Measurements from ENCODE around the gene CLTA.

CLTA gene, protein sequence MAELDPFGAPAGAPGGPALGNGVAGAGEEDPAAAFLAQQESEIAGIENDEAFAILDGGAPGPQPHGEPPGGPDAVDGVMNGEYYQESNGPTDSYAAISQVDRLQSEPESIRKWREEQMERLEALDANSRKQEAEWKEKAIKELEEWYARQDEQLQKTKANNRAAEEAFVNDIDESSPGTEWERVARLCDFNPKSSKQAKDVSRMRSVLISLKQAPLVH

DNA sequence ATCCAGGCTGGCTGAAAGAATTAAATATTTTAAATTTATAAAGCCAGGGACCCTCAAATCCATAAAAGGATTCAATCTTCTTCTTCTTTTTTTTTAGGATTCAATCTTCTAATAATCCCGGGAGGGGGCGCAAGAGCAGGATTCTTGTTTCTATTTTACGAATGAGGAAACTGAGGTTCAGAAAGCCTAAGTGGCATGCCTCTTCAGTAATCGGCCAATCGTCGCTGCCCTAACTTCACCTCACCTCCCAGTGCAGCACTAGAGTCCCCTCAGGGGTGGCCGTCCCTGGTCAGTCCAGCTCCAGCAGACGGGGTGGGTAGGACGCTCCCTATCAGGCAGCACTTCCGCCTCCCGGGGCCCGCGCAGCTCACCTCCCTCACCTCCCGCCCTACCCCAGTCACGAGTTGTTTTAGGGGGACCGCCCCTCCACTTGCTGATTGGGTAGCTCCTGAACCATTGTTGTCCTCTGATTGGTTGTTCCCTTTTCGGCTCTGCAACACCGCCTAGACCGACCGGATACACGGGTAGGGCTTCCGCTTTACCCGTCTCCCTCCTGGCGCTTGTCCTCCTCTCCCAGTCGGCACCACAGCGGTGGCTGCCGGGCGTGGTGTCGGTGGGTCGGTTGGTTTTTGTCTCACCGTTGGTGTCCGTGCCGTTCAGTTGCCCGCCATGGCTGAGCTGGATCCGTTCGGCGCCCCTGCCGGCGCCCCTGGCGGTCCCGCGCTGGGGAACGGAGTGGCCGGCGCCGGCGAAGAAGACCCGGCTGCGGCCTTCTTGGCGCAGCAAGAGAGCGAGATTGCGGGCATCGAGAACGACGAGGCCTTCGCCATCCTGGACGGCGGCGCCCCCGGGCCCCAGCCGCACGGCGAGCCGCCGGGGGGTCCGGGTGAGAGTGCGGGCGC lies at the start of gene CLTA:
CLTA (plus strand) TSS at position 534 of the 902 bp plus-strand sequence; CDS start at position 670, 136 bp downstream.
- DNase-seq (ENCODE audit: low read depth), result peak; percentile 95
- peak within 1 kb of the TSS; percentile 93 for H3K4me3 ChIP-seq (ENCODE audit: low read depth, low read length)

DNA sequence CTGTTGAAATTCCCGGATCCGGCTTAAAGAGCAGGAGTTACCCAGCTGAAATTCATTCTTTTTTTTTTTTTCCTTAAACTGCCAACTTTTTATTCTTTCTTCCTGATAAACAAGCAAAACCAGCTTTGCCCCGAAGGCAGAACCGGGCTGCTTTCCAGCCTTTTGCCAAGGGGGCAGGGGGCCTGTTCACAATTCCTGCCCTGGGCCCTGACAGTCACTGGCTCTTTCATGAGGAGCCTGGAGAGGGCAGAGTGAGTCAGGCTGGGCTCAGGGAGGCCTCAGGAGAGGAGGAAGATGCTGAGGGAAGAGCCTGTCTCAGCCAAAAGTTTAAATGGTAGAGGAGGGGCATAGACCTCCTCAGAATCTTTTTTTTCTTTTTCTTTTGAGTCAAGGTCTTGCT lies 49.4 kb upstream of the CLTA start:
- no peak overlapping the region for H3K4me3 ChIP-seq (ENCODE audit: low read depth, low read length)

DNA sequence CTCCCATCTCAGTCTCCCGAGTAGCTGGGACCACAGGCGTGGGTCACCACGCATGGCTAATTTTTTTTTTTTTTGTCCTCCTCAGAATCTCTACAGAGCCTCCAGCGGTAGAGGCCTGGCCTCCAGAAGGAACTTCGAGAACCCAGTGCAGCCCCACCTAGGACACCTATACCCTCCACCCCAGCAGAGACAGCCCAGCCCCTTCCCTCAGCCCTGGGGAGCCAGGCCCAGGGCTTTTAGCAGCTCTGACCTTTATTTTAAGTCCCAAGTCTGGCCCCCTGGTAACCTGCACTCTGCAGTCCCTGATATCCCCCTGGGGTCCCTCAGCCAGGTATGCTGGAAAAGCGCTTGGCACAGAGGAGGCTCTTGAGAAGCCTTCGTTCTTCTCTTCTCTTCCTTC lies 49.0 kb upstream of the CLTA start:
- DNase-seq (ENCODE audit: low read depth), result no peak
- no peak overlapping the region for H3K4me3 ChIP-seq (ENCODE audit: low read depth, low read length)

More for the DNA sequence above, 49.4 kb upstream of the CLTA start:
- DNase-seq (ENCODE audit: low read depth), result no peak

DNA sequence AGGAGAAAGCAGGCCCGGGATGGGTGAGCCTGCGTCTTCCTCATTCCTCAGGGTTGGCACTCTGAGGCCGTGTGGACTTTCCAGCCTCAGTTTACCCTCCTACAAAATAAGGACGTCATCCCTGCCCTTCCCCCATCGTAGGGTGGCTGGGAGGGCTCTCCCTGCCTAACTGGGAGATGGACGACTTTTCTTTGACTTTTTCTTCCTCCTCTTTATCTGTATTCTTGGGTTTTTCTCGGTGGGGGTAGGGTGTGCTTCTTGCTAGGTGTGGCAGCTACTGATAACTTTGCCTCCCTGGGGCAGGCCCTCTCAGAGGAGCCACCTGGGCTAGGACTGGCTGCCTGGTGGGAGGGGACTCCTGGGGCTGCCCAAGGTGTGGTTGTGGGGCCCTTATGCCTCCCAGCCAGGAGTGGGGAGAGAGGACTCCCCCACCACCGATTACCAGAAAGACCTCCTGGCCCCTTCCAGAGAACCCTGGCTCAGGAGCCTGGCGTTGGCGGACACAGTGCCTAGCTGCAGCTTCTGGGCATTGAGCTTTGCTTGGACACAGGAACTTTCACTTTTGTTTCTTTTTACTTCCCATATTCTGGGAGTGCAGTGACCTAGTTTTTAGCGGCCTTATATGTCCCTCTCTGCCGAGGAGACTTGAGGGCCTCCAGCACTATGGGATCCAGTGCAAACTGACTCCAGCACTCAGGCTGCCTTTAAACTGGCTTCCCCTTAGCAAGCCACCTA lies 48.0 kb upstream of the CLTA start:
- no peak for DNase-seq (ENCODE audit: low read depth)
- no peak overlapping the region for H3K4me3 ChIP-seq (ENCODE audit: low read depth, low read length)

DNA sequence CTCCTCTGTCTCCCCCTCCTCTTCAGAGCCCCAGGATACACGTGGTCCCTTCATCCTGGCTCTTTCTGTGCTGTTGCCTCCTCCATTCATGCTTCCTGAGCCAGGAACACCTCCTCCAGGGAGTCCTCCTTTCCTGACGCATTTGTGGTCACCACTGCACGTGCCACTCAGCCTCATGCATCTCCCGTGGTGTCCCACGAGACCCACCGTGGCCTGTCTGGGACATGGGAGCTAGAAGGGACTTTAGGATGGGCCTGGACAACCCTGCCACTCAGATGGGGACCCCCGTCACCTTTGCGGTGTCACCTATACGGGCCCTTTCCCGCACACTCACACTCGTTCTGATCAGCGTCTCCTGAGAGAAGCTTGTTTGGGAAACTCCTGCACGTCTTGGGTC lies 47.5 kb upstream of the CLTA start:
- H3K4me3 ChIP-seq (ENCODE audit: low read depth, low read length), result no peak overlapping the region
- DNase-seq (ENCODE audit: low read depth), result no peak

DNA sequence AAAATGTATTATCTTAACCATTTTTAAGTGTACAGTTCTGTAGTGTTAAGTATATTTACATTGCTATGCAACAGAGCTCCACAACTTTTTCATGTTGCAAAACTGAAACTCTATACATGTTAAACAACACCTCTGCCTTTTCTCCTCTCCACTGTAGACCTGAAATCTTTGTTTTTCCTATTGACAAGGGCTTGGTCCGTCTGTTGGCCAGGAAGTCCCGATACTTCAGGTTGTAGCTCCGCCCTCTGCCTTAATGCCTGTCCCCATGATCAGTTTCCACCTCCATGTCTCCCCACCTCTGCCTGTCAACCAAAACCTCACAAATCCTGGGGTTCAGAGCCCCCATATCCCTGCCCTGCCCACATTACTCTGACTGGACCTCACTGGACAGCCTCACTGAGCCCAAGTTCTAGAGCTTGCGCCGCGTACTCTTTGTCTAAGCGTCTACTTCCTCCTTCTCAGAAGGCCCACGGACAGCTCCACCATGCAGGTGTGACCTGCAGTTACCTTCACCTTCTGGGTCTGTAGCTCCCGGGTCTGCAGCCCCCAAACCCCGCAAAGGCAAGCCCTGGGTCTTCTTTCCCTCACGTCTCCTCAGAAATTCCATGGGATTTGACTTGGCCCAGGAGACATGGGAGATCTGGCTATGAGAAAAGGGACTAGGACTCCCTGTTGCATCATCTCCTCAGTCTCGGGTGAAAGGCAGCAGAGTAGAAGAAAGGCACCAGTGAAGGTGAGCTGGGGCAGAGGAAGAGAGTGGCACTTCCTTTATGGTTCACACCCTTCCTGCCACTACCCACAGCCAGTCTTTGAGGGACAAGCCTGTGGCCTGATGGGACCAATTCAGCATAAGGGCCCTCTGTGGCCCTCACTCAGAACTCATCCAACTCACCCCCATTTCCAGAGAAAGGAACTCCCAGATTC lies 46.1 kb upstream of the CLTA start:
- no peak overlapping the region for H3K4me3 ChIP-seq (ENCODE audit: low read depth, low read length)
- DNase-seq (ENCODE audit: low read depth), result no peak

DNA sequence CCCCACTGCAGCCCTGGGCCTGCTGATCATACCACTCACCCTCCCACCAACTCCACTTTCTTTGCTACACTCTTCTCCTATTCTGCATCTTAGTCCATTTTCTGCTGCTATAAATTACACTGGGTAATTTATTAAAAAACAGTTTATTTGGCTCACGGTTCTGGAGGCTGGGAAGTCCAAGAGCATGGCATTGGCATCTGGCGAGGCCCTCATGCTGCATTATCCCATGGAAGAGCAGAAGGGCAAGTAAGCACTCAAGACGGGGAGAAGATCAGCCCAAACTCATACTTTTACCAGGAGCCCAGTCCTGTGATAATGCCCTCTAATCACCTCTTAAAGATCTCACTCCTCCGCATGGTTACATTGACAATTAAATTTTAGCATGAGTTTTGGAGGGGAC lies 44.8 kb upstream of the CLTA start:
- no peak for DNase-seq (ENCODE audit: low read depth)
- no peak overlapping the region for H3K4me3 ChIP-seq (ENCODE audit: low read depth, low read length)

DNA sequence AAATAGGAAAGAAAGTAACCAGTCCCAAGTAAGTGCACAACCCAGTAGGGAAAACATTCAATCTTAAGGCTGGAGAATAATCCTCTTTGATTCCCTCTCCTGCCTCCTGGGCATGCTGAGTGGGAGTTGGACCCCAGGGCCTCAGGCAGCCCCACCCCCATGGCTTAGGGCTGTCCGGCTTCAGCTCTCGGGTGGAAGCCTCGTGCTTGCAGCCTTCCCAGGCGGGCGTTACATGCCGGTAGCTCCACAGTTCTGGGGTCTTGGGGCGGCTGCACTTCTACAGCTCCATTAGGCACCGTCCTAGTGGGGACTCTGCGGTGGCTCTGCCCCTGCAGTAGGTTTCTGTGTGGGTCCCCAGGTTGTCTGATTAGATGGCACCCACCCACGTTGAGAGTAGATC lies 44.1 kb upstream of the CLTA start:
- no peak overlapping the region for H3K4me3 ChIP-seq (ENCODE audit: low read depth, low read length)
- DNase-seq (ENCODE audit: low read depth), result no peak

DNA sequence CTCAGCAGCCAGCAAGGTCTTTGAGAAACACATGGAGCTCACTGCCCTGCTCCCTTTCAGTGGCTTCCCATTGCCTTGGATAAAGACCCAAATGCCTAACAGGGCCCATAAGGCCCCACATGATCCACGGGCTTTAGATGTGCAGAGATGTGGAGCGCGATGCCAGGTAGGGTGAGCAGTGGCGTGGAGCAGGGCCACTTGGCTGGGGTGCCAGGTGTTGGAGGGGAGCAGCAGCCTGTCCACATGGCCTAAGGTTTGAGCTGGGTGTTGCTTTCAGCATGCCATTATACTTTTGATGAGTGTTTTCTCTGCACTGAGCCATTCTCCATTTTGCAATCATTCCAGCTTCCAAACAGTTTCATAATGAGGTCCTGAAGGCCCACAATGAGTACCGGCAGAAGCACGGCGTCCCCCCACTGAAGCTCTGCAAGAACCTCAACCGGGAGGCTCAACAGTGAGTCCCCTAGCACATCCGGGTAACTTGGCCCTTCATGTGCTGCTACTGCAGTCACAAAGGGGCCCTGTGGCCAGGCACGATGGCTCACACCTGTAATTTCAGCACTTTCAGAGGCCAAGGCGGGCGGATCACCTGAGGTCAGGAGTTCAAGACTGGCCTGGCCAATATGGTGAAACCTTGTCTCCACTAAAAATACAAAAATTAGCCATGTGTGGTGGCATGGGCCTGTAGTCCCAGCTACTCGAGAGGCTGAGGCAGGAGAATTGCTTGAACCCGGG lies 43.1 kb upstream of the CLTA start:
- DNase-seq (ENCODE audit: low read depth), result no peak
- H3K4me3 ChIP-seq (ENCODE audit: low read depth, low read length), result no peak overlapping the region

DNA sequence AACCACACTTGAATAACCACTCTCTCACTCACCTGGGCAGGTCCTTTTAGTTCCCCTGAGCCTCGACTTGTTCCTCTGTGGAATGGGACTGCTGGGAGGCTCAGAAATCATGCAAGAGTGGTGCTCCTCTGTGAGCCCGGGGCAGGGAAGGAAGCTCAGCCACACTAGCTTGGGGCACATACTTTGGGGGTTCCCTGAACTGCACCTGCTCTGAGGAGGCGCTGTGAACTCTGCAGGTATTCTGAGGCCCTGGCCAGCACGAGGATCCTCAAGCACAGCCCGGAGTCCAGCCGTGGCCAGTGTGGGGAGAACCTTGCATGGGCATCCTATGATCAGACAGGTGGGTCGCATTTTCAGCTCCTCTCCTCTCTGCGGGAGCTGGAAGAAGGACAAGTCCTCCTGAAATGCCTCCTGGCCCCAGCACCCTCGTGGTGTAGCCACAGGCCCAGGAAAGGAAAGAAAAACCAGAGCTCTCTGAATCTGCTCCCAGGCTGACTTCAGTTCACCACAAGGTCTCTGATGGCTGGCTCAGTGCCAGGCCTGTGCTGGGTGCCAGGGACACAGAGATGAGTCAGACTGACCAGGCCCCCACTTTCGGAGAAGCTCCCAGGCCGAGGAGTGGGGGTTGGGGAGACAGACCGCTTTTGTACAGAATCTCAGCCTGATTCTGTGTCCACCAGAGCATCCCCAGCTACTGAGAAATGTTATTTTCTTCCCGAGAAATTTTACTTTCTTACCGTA lies 42.2 kb upstream of the CLTA start:
- DNase-seq (ENCODE audit: low read depth), result peak; percentile 95
- no peak overlapping the region for H3K4me3 ChIP-seq (ENCODE audit: low read depth, low read length)

DNA sequence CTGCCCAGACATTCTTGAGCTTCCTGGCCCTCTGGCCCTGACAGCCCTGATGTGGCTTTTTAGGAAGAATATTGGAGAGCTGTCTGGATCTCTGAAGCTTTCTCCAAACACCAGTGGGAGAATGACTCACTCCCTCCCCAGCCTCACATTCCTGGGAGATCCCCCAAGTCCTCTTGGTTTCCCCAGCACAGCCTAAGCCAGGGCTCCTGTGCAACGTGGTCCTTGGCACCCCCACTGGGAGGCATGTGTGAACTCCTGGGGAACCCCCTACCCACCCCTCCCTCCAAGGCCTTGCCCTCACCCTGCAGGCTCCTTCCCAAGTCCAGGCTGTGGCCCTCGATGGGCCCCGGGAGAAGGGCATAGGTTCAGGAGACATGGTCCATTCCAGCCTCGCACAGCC lies 41.5 kb upstream of the CLTA start:
- DNase-seq (ENCODE audit: low read depth), result no peak
- H3K4me3 ChIP-seq (ENCODE audit: low read depth, low read length), result no peak overlapping the region

DNA sequence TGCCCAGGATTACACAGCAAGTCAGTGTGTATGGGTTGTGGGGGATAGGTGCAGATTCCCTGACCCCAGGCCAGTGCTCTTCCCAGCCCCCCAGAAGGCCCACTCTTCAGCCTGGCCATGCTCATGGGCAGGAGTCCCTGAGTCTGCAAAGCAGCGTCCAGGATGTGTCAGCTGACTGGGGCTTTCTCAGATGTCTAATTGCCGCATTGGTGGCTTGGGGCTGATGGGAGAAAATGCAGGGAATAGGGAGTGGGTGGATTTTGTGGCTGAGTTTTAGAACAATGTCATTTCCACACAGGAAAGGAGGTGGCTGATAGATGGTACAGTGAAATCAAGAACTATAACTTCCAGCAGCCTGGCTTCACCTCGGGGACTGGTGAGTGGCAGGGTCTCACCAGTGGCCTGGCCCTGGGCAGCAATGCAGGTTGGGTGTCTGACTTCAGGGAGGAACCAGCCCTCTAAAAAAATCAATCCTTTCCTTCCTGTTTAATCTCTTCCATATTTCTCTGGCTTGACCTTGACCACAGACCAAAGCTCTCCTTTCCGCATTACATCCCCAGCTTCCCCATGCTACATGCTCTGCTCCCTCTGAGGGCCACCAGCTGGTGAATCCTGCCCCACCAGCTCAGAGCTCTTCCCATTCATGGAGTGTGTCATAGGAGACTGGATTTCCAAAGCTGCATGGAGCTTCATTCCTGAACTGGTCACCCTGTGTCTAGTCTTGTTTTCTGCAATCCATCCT lies 40.0 kb upstream of the CLTA start:
- H3K4me3 ChIP-seq (ENCODE audit: low read depth, low read length), result no peak overlapping the region
- no peak for DNase-seq (ENCODE audit: low read depth)

DNA sequence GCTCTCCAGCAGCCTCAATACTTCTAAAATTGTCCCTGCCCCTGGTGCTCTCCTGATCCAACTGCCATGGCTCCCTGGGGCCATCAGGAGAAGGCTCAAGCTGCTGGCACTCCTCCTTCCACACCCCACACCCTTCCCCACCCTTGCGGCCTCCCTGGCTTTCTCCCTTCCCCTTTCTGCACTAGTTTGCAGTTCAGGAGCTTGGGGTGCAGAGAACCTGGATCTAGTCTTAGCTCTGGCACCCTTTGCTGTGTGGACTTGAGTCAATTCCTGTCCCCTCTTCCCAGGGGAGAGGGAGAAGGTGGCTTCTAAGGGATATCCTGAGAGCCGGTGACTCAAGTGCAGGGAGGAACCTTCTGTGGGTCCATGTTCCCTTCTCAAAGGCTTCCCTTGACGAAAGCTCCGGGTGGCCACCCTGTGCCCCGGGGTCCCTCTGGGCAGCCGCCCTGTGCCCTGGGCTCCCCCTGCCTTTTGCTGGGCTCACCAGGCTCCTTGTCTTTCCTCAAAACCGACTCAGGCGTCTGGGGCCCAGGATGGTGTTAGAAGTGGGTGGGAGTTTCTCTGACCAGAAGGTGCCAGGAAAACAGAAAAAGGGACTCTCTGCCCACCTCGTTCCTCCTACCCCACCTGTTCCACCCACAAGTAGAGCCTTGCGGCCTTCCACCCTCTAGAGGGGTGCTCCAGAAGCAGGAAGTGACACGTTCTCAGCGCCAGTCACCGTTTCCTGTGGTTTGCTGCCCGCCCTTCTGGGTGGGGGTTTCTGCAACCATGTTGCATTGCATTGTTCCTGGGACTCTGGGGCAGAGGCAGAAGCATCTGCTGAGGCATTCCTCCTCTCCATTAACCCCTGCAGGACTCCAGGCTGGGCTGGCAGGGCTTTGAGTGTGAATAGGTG lies 39.2 kb upstream of the CLTA start:
- DNase-seq (ENCODE audit: low read depth), result no peak
- no peak overlapping the region for H3K4me3 ChIP-seq (ENCODE audit: low read depth, low read length)

DNA sequence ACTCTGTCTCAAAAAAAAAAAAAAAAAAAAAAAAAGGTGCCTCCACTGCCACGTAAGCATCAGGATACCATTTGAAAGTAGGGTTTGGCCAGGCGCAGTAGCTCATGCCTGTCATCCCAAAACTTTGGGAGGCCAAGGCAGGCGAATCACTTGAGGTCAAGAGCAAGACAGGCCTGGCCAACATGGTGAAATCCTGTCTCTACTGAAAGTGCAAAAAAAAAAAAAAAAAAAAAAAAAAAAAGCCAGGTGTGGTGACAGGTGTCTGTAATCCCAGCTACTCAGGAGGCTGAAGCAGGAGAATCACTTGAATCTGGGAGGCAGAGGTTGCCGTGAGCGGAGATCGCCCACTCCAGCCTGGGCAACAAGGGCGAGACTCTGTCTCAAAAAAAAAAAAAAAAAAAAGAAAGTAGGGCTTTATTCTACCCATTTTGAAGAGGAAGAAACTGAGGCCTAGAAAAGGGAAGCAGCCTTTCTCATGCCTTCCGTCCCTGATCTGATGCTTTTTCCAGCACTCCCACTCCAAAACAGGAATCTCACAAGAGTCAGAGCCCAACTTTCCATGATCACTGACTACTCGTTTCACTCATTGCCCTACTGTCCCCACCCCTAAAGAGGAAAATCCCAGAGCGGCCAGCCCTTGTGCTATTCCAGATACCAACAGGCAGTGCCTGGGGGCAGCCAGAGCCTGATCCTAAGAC lies 37.8 kb upstream of the CLTA start:
- DNase-seq (ENCODE audit: low read depth), result no peak
- no peak overlapping the region for H3K4me3 ChIP-seq (ENCODE audit: low read depth, low read length)

DNA sequence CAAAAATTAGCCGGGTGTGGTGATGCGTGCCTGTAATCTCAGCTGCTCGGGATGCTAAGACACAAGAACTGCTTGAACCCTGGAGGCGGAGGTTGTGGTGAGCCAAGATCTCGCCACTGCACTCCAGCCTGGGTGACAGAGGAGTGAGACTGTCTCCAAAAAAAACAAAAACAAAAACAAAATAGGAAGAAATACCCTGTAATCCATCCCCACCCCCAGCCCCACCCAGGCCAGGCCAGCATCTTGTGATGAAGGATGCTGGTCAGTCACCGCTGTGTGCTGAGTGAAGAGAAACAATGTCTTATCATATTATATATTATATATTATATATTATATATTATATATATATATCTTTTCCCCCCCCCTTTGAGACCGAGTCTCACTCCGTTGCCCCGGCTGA lies 37.0 kb upstream of the CLTA start:
- no peak overlapping the region for H3K4me3 ChIP-seq (ENCODE audit: low read depth, low read length)
- no peak for DNase-seq (ENCODE audit: low read depth)

All from skeletal muscle cell (primary cell).